HEK293 (cell line): ENCODE measurements around the gene ERCC2.

Experiments used
- CTCF ChIA-PET: fragments of 350-600 bp; formaldehyde crosslinking; extraction: SDS; loops from one replicate; lab custom pipeline; 2021; ENCODE audit warnings: antibody characterized with exemption; lab: Yijun Ruan, JAX
- POLR2A ChIA-PET: fragments of 300-600 bp; formaldehyde crosslinking; extraction: SDS; loops from one replicate; lab custom pipeline; 2020; ENCODE audit warnings: antibody characterized with exemption, inconsistent platforms; lab: Yijun Ruan, JAX
- H3K27ac ChIP-seq: fragments of 200-500 bp; sonication (Bioruptor generic); 2 replicates; pipeline ENCODE4 v1.5.1; 2014; ENCODE audit warnings: low read depth, low read length, control low read depth, inconsistent platforms; ENCODE audit errors: extremely low read depth
- H3K36me3 ChIP-seq, 2 experiments: fragments of 200-500 bp in 1 of 2; sonication (Bioruptor generic) in 1 of 2; 1 replicate in 1 of 2; 2 replicates in 1 of 2; pipeline ENCODE4 v1.5.1; 2014 to 2017; ENCODE audit warnings: inconsistent platforms in 2 of 2, low read length in 2 of 2; ENCODE audit not compliant: control insufficient read depth in 2 of 2, insufficient read depth in 1 of 2
- H3K4me1 ChIP-seq: fragments of 200-500 bp; sonication (Bioruptor generic); 2 replicates; pipeline ENCODE4 v1.5.1; 2014; ENCODE audit warnings: mild to moderate bottlenecking, low read length, inconsistent platforms; ENCODE audit not compliant: control insufficient read depth, insufficient read depth
- H3K4me3 ChIP-seq: 2 replicates; pipeline ENCODE4 v1.5.1; 2011; ENCODE audit warnings: low read depth, mild to moderate bottlenecking, control low read depth, low read length, moderate library complexity
- H3K9me3 ChIP-seq: fragments of 200-500 bp; sonication (Bioruptor generic); 2 replicates; pipeline ENCODE4 v1.5.1; 2014; ENCODE audit warnings: low read depth, low read length, inconsistent platforms; ENCODE audit not compliant: control insufficient read depth, insufficient read depth
- ELK4 ChIP-seq: IDR thresholded peaks from 2 replicates; pipeline ENCODE4 v1.6.1; 2011; ENCODE audit warnings: mild to moderate bottlenecking, low read depth, low read length, borderline replicate concordance
- GLI2 ChIP-seq: fragments of 450-650 bp; formaldehyde crosslinking; IDR thresholded peaks from 2 replicates; pipeline ENCODE4; 2017; ENCODE audit warnings: missing biosample characterization, missing genetic modification characterization, low read depth, borderline replicate concordance
- GLI4 ChIP-seq: fragments of 450-650 bp; formaldehyde crosslinking; IDR thresholded peaks from 2 replicates; pipeline ENCODE4 v1.5.1; 2016; ENCODE audit warnings: missing biosample characterization, missing genetic modification characterization
- KLF9 ChIP-seq: fragments of 450-650 bp; formaldehyde crosslinking; IDR thresholded peaks from 2 replicates; pipeline ENCODE4 v1.5.1; 2016; ENCODE audit warnings: missing biosample characterization, missing genetic modification characterization, low read depth
- MZF1 ChIP-seq: fragments of 450-650 bp; formaldehyde crosslinking; IDR thresholded peaks from 2 replicates; pipeline ENCODE4 v1.5.1; 2017; ENCODE audit warnings: missing biosample characterization, missing genetic modification characterization, borderline replicate concordance
- OSR2 ChIP-seq: fragments of 450-650 bp; formaldehyde crosslinking; IDR thresholded peaks from 2 replicates; pipeline ENCODE4 v1.5.1; 2016; ENCODE audit warnings: missing biosample characterization, missing genetic modification characterization
- PRDM10 ChIP-seq: fragments of 450-650 bp; formaldehyde crosslinking; IDR thresholded peaks from 2 replicates; pipeline ENCODE4 v1.5.1; 2016; ENCODE audit warnings: missing biosample characterization, missing genetic modification characterization
- SCRT2 ChIP-seq: fragments of 450-650 bp; formaldehyde crosslinking; IDR thresholded peaks from 2 replicates; pipeline ENCODE4 v1.5.1; 2016; ENCODE audit warnings: missing biosample characterization, missing genetic modification characterization
- YY2 ChIP-seq: fragments of 450-650 bp; formaldehyde crosslinking; IDR thresholded peaks from 2 replicates; pipeline ENCODE4 v1.5.1; 2016; ENCODE audit warnings: missing biosample characterization, missing genetic modification characterization
- ZBTB21 ChIP-seq: fragments of 450-650 bp; formaldehyde crosslinking; IDR thresholded peaks from 2 replicates; pipeline ENCODE4 v1.5.1; 2017; ENCODE audit warnings: missing biosample characterization, missing genetic modification characterization
- ZBTB7A ChIP-seq: fragments of 450-650 bp; formaldehyde crosslinking; IDR thresholded peaks from 2 replicates; pipeline ENCODE4 v1.5.1; 2016; ENCODE audit warnings: low read depth, missing biosample characterization, missing genetic modification characterization
- ZFP69B ChIP-seq: fragments of 450-650 bp; formaldehyde crosslinking; IDR thresholded peaks from 2 replicates; pipeline ENCODE4 v1.5.1; 2016; ENCODE audit warnings: missing biosample characterization, missing genetic modification characterization
- ZNF114 ChIP-seq: fragments of 450-650 bp; formaldehyde crosslinking; IDR thresholded peaks from 2 replicates; pipeline ENCODE4 v1.5.0; 2017; ENCODE audit warnings: missing biosample characterization, missing genetic modification characterization
- ZNF155 ChIP-seq: fragments of 450-650 bp; formaldehyde crosslinking; IDR thresholded peaks from 2 replicates; pipeline ENCODE4 v1.5.1; 2016; ENCODE audit warnings: missing biosample characterization, missing genetic modification characterization
- ZNF239 ChIP-seq: fragments of 450-650 bp; formaldehyde crosslinking; IDR thresholded peaks from 2 replicates; pipeline ENCODE4 v1.5.1; 2016; ENCODE audit warnings: missing biosample characterization, missing genetic modification characterization
- ZNF280C ChIP-seq: fragments of 450-650 bp; formaldehyde crosslinking; IDR thresholded peaks from 2 replicates; pipeline ENCODE4 v1.5.1; 2016; ENCODE audit warnings: missing biosample characterization, missing genetic modification characterization
- ZNF324 ChIP-seq: fragments of 450-650 bp; formaldehyde crosslinking; IDR thresholded peaks from 2 replicates; pipeline ENCODE4 v1.5.1; 2016; ENCODE audit warnings: missing biosample characterization, missing genetic modification characterization
- ZNF530 ChIP-seq: fragments of 450-650 bp; formaldehyde crosslinking; IDR thresholded peaks from 2 replicates; pipeline ENCODE4 v1.5.1; 2016; ENCODE audit warnings: low read depth, missing biosample characterization, missing genetic modification characterization
- ZNF571 ChIP-seq: fragments of 450-650 bp; formaldehyde crosslinking; IDR thresholded peaks from 2 replicates; pipeline ENCODE4 v1.5.0; 2017; ENCODE audit warnings: missing biosample characterization, missing genetic modification characterization
- ZNF585B ChIP-seq: fragments of 450-650 bp; formaldehyde crosslinking; IDR thresholded peaks from 2 replicates; pipeline ENCODE4 v1.5.1; 2016; ENCODE audit warnings: missing biosample characterization, missing genetic modification characterization
- ZNF596 ChIP-seq: fragments of 450-650 bp; IDR thresholded peaks from 2 replicates; pipeline ENCODE4 v1.5.0; 2018; ENCODE audit warnings: missing biosample characterization, mild to moderate bottlenecking, missing genetic modification characterization, moderate library complexity
- ZNF843 ChIP-seq: fragments of 450-650 bp; formaldehyde crosslinking; IDR thresholded peaks from 2 replicates; pipeline ENCODE4 v1.5.1; 2016; ENCODE audit warnings: missing biosample characterization, missing genetic modification characterization
- ZSCAN5A ChIP-seq: fragments of 450-650 bp; formaldehyde crosslinking; IDR thresholded peaks from 2 replicates; pipeline ENCODE4 v1.5.1; 2016; ENCODE audit warnings: missing biosample characterization, missing genetic modification characterization
- ZXDB ChIP-seq: fragments of 450-650 bp; formaldehyde crosslinking; IDR thresholded peaks from 2 replicates; pipeline ENCODE4 v1.5.1; 2016; ENCODE audit warnings: missing biosample characterization, missing genetic modification characterization
- TF ChIP-seq, protein P1 (sequence below): fragments of 450-650 bp; formaldehyde crosslinking; IDR thresholded peaks from 2 replicates; pipeline ENCODE4 v1.5.1; 2017; ENCODE audit warnings: missing biosample characterization, missing genetic modification characterization
- TF ChIP-seq, protein P2 (sequence below): fragments of 450-650 bp; formaldehyde crosslinking; IDR thresholded peaks from 2 replicates; pipeline ENCODE4 v1.5.1; 2016; ENCODE audit warnings: missing biosample characterization, missing genetic modification characterization

Gene ERCC2

GRCh38 chr19:45349126-45349415 is 21.3 kb downstream of the ERCC2 start (continued):
- no peak for TF ChIP-seq ZNF280C
- 0 out of 2 replicates have a peak, but pooled peaks have one; percentile 37 for TF ChIP-seq ZBTB7A
- TF ChIP-seq SCRT2, result no peak
- TF ChIP-seq YY2 (tag by site-specific recombination), result no peak

DNA sequence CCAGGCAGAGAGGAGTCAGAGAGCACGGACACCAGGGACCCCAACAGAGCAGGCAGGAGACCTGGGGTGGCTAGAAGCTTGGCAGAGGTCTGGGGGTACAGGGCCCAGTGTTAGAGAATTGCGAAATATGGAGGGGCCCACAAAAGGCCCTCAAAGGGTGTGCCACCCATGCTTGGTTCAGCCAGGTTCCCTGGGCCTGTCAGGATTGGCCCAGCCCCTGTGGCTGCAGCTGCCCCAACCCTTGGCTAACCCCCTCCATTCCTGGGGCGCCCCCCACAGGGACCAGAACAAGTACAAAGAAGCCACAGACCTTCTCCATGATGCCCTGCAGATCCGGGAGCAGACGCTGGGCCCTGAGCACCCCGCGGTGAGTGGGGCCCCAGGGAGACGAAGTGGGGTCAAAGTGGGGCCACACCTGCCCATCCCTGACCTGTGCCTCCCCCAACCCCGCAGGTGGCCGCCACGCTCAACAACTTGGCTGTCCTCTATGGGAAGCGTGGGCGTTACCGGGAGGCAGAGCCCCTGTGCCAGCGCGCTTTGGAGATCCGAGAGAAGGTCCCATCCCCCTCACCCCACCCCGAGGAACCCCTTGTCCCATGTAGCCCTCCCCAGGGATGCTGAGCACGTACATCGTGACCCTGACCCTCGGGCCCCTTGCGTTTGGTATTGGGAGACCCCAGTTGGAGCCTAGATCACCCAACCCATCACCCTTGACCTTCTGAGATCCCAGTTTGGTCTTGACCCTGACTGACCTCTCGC is 21.8 kb downstream of the ERCC2 start:
- peaks cover 9 to 59% of the 10 kb centered on the region in 2 experiments for H3K36me3 ChIP-seq
- POLR2A ChIA-PET, result no interaction called here
- TF ChIP-seq ELK4 (no peak), ZNF239 (no peak), GLI2 (tag by site-specific recombination) (no peak), OSR2 (tag by site-specific recombination) (no peak), ZNF530 (tag by site-specific recombination) (no peak), ZNF155 (tag by site-specific recombination) (no peak), ZFP69B (peak; percentile 59; the same call in 1 of the 2 replicates), ZNF585B (tag by site-specific recombination) (no peak), ZSCAN5A (no peak), ZXDB (tag by site-specific recombination) (peak; percentile 52; the same call in 1 of the 2 replicates), MZF1 (no peak), ZNF571 (tag by site-specific recombination) (no peak), ZNF596 (no peak), PRDM10 (tag by site-specific recombination) (peak; percentile 29; the same call in 1 of the 2 replicates), ZNF114 (no peak), ZBTB21 (no peak), KLF9 (tag by site-specific recombination) (no peak), ZNF324 (no peak), ZNF843 (tag by site-specific recombination) (no peak), GLI4 (tag by site-specific recombination) (no peak)
- TF ChIP-seq, protein P1, sequence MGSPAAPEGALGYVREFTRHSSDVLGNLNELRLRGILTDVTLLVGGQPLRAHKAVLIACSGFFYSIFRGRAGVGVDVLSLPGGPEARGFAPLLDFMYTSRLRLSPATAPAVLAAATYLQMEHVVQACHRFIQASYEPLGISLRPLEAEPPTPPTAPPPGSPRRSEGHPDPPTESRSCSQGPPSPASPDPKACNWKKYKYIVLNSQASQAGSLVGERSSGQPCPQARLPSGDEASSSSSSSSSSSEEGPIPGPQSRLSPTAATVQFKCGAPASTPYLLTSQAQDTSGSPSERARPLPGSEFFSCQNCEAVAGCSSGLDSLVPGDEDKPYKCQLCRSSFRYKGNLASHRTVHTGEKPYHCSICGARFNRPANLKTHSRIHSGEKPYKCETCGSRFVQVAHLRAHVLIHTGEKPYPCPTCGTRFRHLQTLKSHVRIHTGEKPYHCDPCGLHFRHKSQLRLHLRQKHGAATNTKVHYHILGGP (tag by site-specific recombination), result no peak
- TF ChIP-seq, protein P2, sequence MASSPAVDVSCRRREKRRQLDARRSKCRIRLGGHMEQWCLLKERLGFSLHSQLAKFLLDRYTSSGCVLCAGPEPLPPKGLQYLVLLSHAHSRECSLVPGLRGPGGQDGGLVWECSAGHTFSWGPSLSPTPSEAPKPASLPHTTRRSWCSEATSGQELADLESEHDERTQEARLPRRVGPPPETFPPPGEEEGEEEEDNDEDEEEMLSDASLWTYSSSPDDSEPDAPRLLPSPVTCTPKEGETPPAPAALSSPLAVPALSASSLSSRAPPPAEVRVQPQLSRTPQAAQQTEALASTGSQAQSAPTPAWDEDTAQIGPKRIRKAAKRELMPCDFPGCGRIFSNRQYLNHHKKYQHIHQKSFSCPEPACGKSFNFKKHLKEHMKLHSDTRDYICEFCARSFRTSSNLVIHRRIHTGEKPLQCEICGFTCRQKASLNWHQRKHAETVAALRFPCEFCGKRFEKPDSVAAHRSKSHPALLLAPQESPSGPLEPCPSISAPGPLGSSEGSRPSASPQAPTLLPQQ (tag by site-specific recombination), result peak; percentile 88

More for the DNA sequence above, 21.8 kb downstream of the ERCC2 start:
- H3K27ac ChIP-seq, result no peak overlapping the region
- CTCF ChIA-PET, result no interaction called here
- no peak overlapping the region for H3K4me3 ChIP-seq
- H3K9me3 ChIP-seq, result no peaks in the 10 kb centered on the region
- no peaks in the 10 kb centered on the region for H3K4me1 ChIP-seq
